HG03460 (cell line): ENCODE results near the gene CDON.

Experiments used
- ATAC-seq: cut with Tn5 transposase; IDR thresholded peaks from one replicate; pipeline ENCODE4 v1.9.1; 2021; ENCODE audit not compliant: unreplicated experiment

The CDON gene

GRCh38 chr11:126062679-126063506 lies at the start of gene CDON:
TSS of gene CDON (minus strand) at chr11:126062866. CDS start at chr11:126023476, 39,390 bp downstream.
- ATAC-seq = peak; percentile 95

GRCh38 chr11:126111458-126112116 lies 48.9 kb upstream of the CDON start:
- no peak for ATAC-seq

- ATAC-seq = no peak
These were observed 47.5 kb upstream of the CDON start for GRCh38 chr11:126109941-126110731.

- ATAC-seq = no peak
These were observed 44.1 kb upstream of the CDON start for GRCh38 chr11:126106594-126107328.

GRCh38 chr11:126105748-126106080 lies 43.0 kb upstream of the CDON start:
- ATAC-seq = no peak

GRCh38 chr11:126105022-126105747 lies 42.5 kb upstream of the CDON start:
- ATAC-seq = no peak

- ATAC-seq = no peak
These were observed 41.8 kb upstream of the CDON start for GRCh38 chr11:126104420-126104819.

GRCh38 chr11:126103150-126103549 lies 40.5 kb upstream of the CDON start:
- ATAC-seq = no peak

- no peak for ATAC-seq
These were observed 39.8 kb upstream of the CDON start for GRCh38 chr11:126102436-126102981.

GRCh38 chr11:126101930-126102283 lies 39.2 kb upstream of the CDON start:
- ATAC-seq = no peak

GRCh38 chr11:126101251-126101929 lies 38.7 kb upstream of the CDON start:
- ATAC-seq = no peak

- no peak for ATAC-seq
These were observed 38.0 kb upstream of the CDON start for GRCh38 chr11:126100716-126101115.

GRCh38 chr11:126098204-126098769 lies 35.6 kb upstream of the CDON start:
- ATAC-seq = no peak

GRCh38 chr11:126095745-126096144 lies 33.1 kb upstream of the CDON start:
- no peak for ATAC-seq

- ATAC-seq = no peak
These were observed 27.8 kb upstream of the CDON start for GRCh38 chr11:126090452-126090851.

GRCh38 chr11:126088999-126089398 lies 26.3 kb upstream of the CDON start:
- no peak for ATAC-seq

- ATAC-seq = no peak
These were observed 23.6 kb upstream of the CDON start for GRCh38 chr11:126086248-126086647.

GRCh38 chr11:126084608-126084912 lies 21.9 kb upstream of the CDON start:
- ATAC-seq = no peak

GRCh38 chr11:126083829-126084607 lies 21.4 kb upstream of the CDON start:
- no peak for ATAC-seq
